ENCODE measurements around the gene COL4A4.

GRCh38 chr2:227161947-227162346, 2.1 kb downstream of the COL4A4 start:
- TF ChIP-seq, protein P1, sequence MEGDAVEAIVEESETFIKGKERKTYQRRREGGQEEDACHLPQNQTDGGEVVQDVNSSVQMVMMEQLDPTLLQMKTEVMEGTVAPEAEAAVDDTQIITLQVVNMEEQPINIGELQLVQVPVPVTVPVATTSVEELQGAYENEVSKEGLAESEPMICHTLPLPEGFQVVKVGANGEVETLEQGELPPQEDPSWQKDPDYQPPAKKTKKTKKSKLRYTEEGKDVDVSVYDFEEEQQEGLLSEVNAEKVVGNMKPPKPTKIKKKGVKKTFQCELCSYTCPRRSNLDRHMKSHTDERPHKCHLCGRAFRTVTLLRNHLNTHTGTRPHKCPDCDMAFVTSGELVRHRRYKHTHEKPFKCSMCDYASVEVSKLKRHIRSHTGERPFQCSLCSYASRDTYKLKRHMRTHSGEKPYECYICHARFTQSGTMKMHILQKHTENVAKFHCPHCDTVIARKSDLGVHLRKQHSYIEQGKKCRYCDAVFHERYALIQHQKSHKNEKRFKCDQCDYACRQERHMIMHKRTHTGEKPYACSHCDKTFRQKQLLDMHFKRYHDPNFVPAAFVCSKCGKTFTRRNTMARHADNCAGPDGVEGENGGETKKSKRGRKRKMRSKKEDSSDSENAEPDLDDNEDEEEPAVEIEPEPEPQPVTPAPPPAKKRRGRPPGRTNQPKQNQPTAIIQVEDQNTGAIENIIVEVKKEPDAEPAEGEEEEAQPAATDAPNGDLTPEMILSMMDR (IDR thresholded peaks at IDR 0.05; ENCODE audit: extremely low read depth in 1 of 2, insufficient read depth in 1 of 2, low read depth in 1 of 2, low read length in 2 of 2): no peak
- TF ChIP-seq GATA2 (IDR thresholded peaks at IDR 0.05; ENCODE audit: insufficient read depth, insufficient read length, low read depth, low read length) (no peak), POLR2AphosphoS5 (IDR thresholded peaks at IDR 0.05; ENCODE audit: insufficient read depth, low read depth, low read length) (no peak), POLR2A (IDR thresholded peaks at IDR 0.05; ENCODE audit: low read depth, low read length) (no peak), EZH2 (IDR thresholded peaks at IDR 0.05; ENCODE audit: borderline replicate concordance, low read depth, low read length, severe bottlenecking) (no peak)
- TF ChIP-seq, protein P2, sequence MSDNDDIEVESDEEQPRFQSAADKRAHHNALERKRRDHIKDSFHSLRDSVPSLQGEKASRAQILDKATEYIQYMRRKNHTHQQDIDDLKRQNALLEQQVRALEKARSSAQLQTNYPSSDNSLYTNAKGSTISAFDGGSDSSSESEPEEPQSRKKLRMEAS (IDR thresholded peaks at IDR 0.05; ENCODE audit: insufficient read depth, insufficient read length): no peak
